Gastrocnemius medialis (tissue), 4 donors: ENCODE results near the gene ARHGEF33. TPM values are rescaled to one million over a fixed set of nuclear protein-coding genes. Genes with fewer than 3 reads are reported as not detected.
"Not testable (repeated sequence)": the region's sequence is repeated elsewhere in the genome, so short reads cannot be mapped to it uniquely, and the experiment has no call there.

Experiments
- ATAC-seq, 2 donors: fragments of 150-250 bp; one replicate each; pipeline ENCODE4 v1.9.1; 2016
- DNase-seq, 2 donors: peaks; one replicate each; pipeline ENCODE4 v3.0.0-alpha.2; 2019
- H3K27ac ChIP-seq, 4 donors: fragments of 200-600 bp; sonication (generic); 1 replicate in 1 of 4; 2 replicates in 3 of 4; pipeline ENCODE4 v1.5.1; 2016 to 2018; ENCODE audit warnings: mild to moderate bottlenecking in 2 of 4, moderate library complexity in 1 of 4
- H3K27me3 ChIP-seq, 3 donors: fragments of 200-600 bp; sonication (generic) in 2 of 3; 1 replicate in 1 of 3; 2 replicates in 2 of 3; pipeline versions ENCODE4 v1.5.1 to v1.6.0; 2016 to 2019; ENCODE audit warnings: mild to moderate bottlenecking in 1 of 3, moderate library complexity in 1 of 3
- H3K36me3 ChIP-seq, 2 donors: fragments of 200-600 bp; sonication (generic) in 1 of 2; one replicate each; pipeline ENCODE4 v1.5.1; 2017 to 2018
- H3K4me1 ChIP-seq, 2 donors: fragments of 200-600 bp; sonication (generic) in 1 of 2; one replicate each; pipeline ENCODE4 v1.5.1; 2016 to 2017; ENCODE audit warnings: mild to moderate bottlenecking in 2 of 2
- H3K4me3 ChIP-seq, 4 donors: fragments of 200-600 bp; sonication (generic) in 3 of 4; 1 replicate in 1 of 4; 2 replicates in 3 of 4; pipeline ENCODE4 v1.5.1; 2016 to 2019; ENCODE audit warnings: mild to moderate bottlenecking in 2 of 4
- H3K9me3 ChIP-seq, 3 donors: fragments of 200-600 bp; sonication (generic) in 2 of 3; 1 replicate in 1 of 3; 2 replicates in 2 of 3; pipeline ENCODE4 v1.5.1; 2016 to 2019
- POLR2A ChIP-seq, 2 donors: fragments of 450-650 bp; IDR thresholded peaks; one replicate each; pipeline ENCODE4 v1.6.1; 2017; ENCODE audit warnings: antibody characterized with exemption in 2 of 2, mild to moderate bottlenecking in 2 of 2, moderate library complexity in 2 of 2
- in situ Hi-C, 4 donors: fragments of 200-750 bp; cut with MboI; loops; one replicate each; pipeline versions ENCODE4 v1.15.0 to v1.8.0; 2017; ENCODE audit warnings: low sequenced_read_pairs in 4 of 4
- intact Hi-C: fragments of 100-400 bp; cut with DNase I; formaldehyde crosslinking; loops from one replicate; pipeline ENCODE4 v1.15.1; 2023; ENCODE audit warnings: low total_unique reads
- total RNA-seq, 4 donors: library from RNA; depleted of rRNA; stranded (reverse); fragments of >200 nt; gene quantifications; one replicate each; pipeline versions ENCODE4 v1.1.0 to v1.2.3, GENCODE V29; 2016
- TF ChIP-seq, protein P1 (sequence below), 5 experiments: fragments of 450-650 bp in 3 of 5; fragments of 200-600 bp in 2 of 5; sonication (generic) in 2 of 5; IDR thresholded peaks in 4 of 5; conservative IDR thresholded peaks in 1 of 5; 1 replicate in 4 of 5; 2 replicates in 1 of 5; pipeline ENCODE4 v1.5.1; 2016 to 2019; ENCODE audit warnings: antibody characterized with exemption in 5 of 5, mild to moderate bottlenecking in 3 of 5, moderate library complexity in 3 of 5

The ARHGEF33 gene
- total RNA-seq, 4 donors from 2014 or later, result 0.07 to 4.5 (median 0.52) TPM; not detected in 1

DNA sequence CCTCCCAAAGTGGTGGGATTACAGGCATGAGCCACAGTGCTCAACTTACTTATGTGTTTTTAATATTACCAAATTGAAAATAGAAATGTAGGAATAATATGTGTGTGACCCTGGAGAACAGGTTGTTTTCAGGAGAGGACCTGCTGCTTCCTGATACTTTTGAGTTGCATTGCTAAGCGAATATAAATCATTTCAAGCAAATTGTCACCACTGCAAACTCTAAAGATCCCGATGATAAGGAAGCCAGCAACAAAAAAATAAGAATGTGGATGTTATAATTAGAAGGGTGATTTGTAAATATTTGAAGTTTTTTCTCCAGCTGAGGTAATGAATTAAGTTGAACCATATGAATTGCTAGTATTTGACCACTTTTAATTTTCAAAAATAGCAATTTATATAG lies 40.9 kb downstream of the ARHGEF33 start:
- DNase-seq, result no peak
- H3K27me3 ChIP-seq, result no peaks in the 10 kb centered on the region
- no peaks in the 10 kb centered on the region for H3K36me3 ChIP-seq
- no peaks in the 10 kb centered on the region for H3K9me3 ChIP-seq
- in situ Hi-C loops (no loop called here), intact Hi-C loops (no loop called here)
- H3K27ac ChIP-seq, result no peak overlapping the region
- TF ChIP-seq, protein P1, sequence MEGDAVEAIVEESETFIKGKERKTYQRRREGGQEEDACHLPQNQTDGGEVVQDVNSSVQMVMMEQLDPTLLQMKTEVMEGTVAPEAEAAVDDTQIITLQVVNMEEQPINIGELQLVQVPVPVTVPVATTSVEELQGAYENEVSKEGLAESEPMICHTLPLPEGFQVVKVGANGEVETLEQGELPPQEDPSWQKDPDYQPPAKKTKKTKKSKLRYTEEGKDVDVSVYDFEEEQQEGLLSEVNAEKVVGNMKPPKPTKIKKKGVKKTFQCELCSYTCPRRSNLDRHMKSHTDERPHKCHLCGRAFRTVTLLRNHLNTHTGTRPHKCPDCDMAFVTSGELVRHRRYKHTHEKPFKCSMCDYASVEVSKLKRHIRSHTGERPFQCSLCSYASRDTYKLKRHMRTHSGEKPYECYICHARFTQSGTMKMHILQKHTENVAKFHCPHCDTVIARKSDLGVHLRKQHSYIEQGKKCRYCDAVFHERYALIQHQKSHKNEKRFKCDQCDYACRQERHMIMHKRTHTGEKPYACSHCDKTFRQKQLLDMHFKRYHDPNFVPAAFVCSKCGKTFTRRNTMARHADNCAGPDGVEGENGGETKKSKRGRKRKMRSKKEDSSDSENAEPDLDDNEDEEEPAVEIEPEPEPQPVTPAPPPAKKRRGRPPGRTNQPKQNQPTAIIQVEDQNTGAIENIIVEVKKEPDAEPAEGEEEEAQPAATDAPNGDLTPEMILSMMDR (IDR thresholded peaks at IDR 0.05 in 4 of 5, conservative IDR thresholded peaks at IDR 0.05 in 1 of 5), result no peak
- TF ChIP-seq POLR2A (IDR thresholded peaks at IDR 0.05), result no peak
- H3K4me1 ChIP-seq, result no peaks in the 10 kb centered on the region
- H3K4me3 ChIP-seq, result no peak overlapping the region
- no peak for ATAC-seq

DNA sequence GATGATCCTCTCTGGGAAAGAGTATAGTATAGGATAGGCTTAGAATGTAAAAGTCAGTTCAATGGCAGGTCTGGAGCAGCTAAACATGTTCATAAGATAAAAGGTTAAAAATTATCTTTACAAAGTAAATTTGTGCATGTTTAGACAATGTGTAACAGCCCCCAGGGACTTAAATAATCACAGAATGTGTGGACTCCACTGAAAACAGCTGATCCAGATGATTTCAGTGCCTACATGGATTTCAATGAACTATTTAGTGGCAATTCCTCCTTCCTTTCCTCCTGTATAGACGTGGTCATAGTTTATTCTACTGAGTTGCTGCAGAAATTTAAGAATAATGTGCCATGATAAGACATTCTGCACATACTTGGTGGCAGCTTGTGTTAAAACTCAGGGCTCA lies 42.9 kb downstream of the ARHGEF33 start:
- in situ Hi-C loops, result no loop called here
- intact Hi-C loops, result no loop called here
- DNase-seq (no peak), ATAC-seq (no peak)
- H3K27ac ChIP-seq, result no peak overlapping the region
- TF ChIP-seq, protein P1 (IDR thresholded peaks at IDR 0.05 in 4 of 5, conservative IDR thresholded peaks at IDR 0.05 in 1 of 5), result no peak
- no peak for TF ChIP-seq POLR2A (IDR thresholded peaks at IDR 0.05)
- H3K4me1 ChIP-seq, result no peaks in the 10 kb centered on the region
- no peak overlapping the region for H3K4me3 ChIP-seq
- H3K36me3 ChIP-seq, result no peaks in the 10 kb centered on the region
- no peaks in the 10 kb centered on the region for H3K27me3 ChIP-seq
- no peaks in the 10 kb centered on the region for H3K9me3 ChIP-seq

DNA sequence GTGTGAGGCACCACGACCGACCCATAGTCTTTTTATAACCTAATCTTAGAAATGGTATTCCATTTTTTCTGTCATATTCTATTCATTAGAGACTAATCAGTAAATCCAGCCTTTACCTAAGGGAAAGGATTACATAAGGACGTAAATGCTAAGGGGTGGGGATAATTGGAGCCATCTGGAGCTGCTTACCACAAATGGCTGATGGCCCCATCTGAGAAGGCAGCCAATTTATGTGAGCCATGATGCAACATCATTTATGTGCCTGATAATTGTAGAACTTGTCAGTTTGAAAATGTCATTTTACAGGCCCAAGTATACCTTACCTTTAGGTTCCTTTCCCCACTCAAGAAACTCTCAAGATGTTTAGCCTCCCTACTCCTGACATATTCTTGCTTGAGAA lies 44.0 kb downstream of the ARHGEF33 start:
- intact Hi-C loops (no loop called here), in situ Hi-C loops (no loop called here)
- ATAC-seq (no peak), DNase-seq (no peak)
- no peak overlapping the region for H3K27ac ChIP-seq
- H3K4me3 ChIP-seq, result no peak overlapping the region
- H3K4me1 ChIP-seq, result no peaks in the 10 kb centered on the region
- H3K9me3 ChIP-seq, result no peaks in the 10 kb centered on the region
- TF ChIP-seq, protein P1 (IDR thresholded peaks at IDR 0.05 in 4 of 5, conservative IDR thresholded peaks at IDR 0.05 in 1 of 5), result no peak
- TF ChIP-seq POLR2A (IDR thresholded peaks at IDR 0.05), result no peak
- no peaks in the 10 kb centered on the region for H3K36me3 ChIP-seq
- no peaks in the 10 kb centered on the region for H3K27me3 ChIP-seq

DNA sequence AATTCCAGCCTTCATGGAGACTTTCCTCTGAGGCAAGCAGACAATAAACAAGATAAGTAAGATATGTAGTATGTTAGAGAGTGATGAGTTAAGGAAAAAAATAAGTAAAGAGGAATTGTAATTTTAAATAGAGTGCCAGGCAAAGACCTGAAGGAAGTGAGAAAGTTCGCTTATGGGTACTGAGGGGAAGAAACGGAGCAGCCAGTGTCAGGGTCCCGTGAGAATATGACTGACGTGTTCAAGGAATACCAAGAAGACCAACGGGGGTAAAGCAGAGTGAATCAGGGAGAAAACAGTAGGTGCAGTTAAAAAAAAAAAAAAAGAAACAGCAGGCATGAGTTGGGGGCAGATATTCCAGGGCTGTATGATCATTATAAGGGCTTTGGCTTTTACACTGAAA lies 45.1 kb downstream of the ARHGEF33 start:
- DNase-seq, result no peak
- no peak overlapping the region for H3K27ac ChIP-seq
- no peak overlapping the region for H3K4me3 ChIP-seq
- no peaks in the 10 kb centered on the region for H3K4me1 ChIP-seq
- no peak for ATAC-seq
- no peaks in the 10 kb centered on the region for H3K36me3 ChIP-seq
- TF ChIP-seq, protein P1 (IDR thresholded peaks at IDR 0.05 in 4 of 5, conservative IDR thresholded peaks at IDR 0.05 in 1 of 5), result no peak
- no peak for TF ChIP-seq POLR2A (IDR thresholded peaks at IDR 0.05)
- intact Hi-C loops, result no loop called here
- no peaks in the 10 kb centered on the region for H3K9me3 ChIP-seq
- in situ Hi-C loops, result no loop called here
- no peaks in the 10 kb centered on the region for H3K27me3 ChIP-seq

DNA sequence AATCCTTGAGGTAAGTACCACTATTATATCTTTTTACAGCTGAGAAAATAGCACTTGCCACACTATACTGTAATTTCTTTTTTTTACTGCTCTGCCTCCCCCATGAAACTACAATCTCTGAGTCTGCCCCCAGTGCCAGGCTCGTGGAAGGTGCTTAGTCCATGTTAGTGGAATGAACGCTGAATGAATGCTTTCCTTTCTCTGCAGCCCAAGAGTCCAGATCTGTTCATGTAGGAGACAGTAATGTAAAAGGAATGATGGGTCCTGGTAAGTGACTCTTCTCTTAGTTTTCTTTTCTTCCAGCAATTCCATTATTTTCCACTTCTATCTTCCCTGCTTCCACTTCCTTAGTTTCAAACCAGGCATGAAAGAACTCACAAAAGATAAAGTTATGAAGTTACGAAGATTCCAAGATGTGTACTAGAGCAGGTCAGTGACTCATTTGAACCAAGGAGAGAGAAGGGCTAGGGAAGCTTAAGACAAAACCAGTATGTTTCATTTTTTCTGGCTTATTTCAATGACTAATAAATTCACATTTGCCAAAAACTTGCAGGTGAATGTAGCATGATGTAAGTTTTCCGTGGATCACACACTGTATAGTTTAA lies 46.0 kb downstream of the ARHGEF33 start:
- H3K9me3 ChIP-seq, result no peaks in the 10 kb centered on the region
- in situ Hi-C loops (no loop called here), intact Hi-C loops (no loop called here)
- H3K4me1 ChIP-seq, result no peaks in the 10 kb centered on the region
- TF ChIP-seq, protein P1 (IDR thresholded peaks at IDR 0.05 in 4 of 5, conservative IDR thresholded peaks at IDR 0.05 in 1 of 5), result no peak
- TF ChIP-seq POLR2A (IDR thresholded peaks at IDR 0.05), result no peak
- ATAC-seq (no peak), DNase-seq (no peak)
- no peak overlapping the region for H3K4me3 ChIP-seq
- H3K27ac ChIP-seq, result no peak overlapping the region
- no peaks in the 10 kb centered on the region for H3K27me3 ChIP-seq
- no peaks in the 10 kb centered on the region for H3K36me3 ChIP-seq

DNA sequence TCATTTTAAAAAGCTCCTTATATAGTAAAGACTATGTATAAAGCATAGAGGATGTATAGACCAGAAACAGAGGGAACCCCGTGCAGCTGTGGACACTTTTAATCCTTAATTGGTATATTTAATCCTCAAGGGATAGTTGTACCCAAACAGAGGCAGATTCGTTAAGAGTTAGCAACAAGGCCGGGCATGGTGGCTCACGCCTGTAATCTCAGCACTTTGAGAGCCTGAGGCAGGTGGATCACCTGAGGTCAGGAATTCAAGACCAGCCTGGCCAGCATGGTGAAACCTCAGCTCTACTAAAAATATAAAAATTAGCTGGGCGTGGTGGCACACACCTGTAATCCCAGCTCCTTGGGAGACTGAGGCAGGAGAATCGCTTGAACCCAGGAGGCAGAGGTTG lies 46.8 kb downstream of the ARHGEF33 start:
- H3K9me3 ChIP-seq, H3K36me3 ChIP-seq, H3K27ac ChIP-seq, H3K27me3 ChIP-seq, intact Hi-C loops, ATAC-seq, DNase-seq, in situ Hi-C loops, H3K4me3 ChIP-seq, H3K4me1 ChIP-seq: not testable (repeated sequence)
